GM19043 (cell line): ENCODE data around the gene IL1R1.

Experiments
- ATAC-seq: cut with Tn5 transposase; IDR thresholded peaks from one replicate; pipeline ENCODE4 v1.9.1; 2021; ENCODE audit warnings: low read depth; ENCODE audit not compliant: unreplicated experiment

Gene IL1R1

DNA sequence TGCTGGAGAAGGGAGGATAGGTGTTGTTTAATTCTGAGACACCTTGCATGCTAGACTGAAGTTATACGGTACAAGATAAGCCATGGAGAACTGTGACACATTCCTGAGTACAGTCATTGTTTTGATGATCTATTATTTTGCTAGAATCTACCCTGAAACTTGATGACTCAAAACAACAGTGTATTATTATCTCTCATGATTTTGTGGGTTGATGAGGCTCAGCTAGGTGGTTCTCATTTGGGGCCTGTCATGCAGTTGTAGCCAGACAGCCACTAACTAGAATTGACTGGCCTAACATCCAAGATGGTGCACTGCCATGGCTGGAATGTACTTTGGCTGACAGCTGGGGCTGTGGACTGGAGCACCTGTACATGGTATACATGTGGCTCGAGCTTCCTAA, 5.4 kb upstream of the IL1R1 start:
- no peak for ATAC-seq

GRCh38 chr2:102138331-102138730, 4.2 kb upstream of the IL1R1 start:
- ATAC-seq, result no peak

- ATAC-seq, result no peak
These were observed 2.7 kb upstream of the IL1R1 start for GRCh38 chr2:102139851-102140250.

GRCh38 chr2:102140377-102140776, 2.2 kb upstream of the IL1R1 start:
- no peak for ATAC-seq

- ATAC-seq, result no peak
These were observed 1.3 kb upstream of the IL1R1 start for GRCh38 chr2:102141011-102141943.

DNA sequence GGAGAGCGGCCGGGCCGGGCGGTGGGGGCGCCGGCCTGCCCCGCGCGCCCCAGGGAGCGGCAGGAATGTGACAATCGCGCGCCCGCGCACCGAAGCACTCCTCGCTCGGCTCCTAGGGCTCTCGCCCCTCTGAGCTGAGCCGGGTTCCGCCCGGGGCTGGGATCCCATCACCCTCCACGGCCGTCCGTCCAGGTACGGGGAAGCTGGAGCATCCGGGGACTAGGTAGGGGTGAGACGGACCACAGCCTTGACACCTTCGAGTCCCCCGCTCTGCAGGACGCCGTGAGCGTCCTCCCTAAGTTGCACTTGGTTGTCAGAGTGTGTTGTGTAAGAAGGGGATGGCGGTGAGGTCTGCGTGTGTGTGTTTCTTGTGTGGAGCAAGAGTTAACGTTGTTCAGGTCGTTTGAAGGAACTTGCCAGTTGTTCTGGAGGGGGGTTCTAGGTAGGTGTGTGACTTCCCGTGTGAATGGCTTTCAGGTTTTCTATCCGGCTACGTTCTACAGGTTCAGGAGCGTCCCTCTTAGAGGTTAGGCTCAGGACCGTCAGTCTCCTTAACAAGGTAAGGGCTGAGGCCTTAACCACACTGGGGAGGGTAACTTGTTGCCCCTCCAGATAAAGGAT, 393 bp downstream of the IL1R1 start:
- no peak for ATAC-seq

- ATAC-seq, result no peak
These were observed 972 bp downstream of the IL1R1 start for GRCh38 chr2:102143450-102143985.

GRCh38 chr2:102144128-102144527, 1.6 kb downstream of the IL1R1 start:
- ATAC-seq, result no peak

DNA sequence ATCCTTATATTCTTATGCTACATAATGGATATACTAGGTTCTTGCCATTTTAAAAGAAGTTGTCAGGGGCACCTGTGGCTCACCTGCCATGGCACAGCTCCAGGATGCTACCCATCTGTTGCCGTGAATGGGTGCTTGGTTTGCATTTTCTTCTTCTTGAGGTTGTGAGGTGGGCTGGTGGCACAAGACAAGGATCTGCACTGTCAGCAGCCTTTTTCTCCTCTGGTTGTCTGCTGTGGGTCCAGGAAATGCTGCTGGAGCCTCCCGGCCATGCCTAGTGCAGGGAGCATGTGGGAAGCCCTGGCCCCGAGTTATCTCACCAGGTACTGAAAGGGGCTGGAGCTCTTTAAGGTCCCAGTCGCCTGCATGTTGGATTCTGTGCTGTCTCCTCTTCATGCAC, 2.6 kb downstream of the IL1R1 start:
- no peak for ATAC-seq

GRCh38 chr2:102145934-102146333, 3.4 kb downstream of the IL1R1 start:
- no peak for ATAC-seq

- no peak for ATAC-seq
These were observed 5.4 kb downstream of the IL1R1 start for GRCh38 chr2:102147935-102148334.

DNA sequence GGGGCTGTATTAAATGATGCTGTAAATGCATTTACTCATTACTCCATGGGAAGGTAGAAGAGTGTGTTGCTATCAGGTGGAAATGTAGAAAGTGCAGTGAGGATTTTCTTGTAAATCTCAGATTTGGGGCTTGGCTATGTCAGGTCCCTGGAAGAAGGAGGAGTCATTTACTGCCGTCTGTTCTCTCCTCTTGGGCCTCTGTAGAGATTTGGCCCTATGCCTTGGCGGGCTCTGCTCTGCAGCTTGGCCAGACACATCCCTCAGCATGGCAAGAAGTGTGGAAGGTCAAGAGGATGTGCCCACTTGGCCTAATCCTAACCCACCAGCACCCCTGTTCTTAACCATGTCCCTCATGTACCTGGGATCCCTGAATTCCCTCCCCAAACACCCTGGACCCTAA, 6.7 kb downstream of the IL1R1 start:
- ATAC-seq, result no peak

GRCh38 chr2:102149644-102150455, 7.3 kb downstream of the IL1R1 start:
- no peak for ATAC-seq

- ATAC-seq, result no peak
These were observed 11.8 kb downstream of the IL1R1 start for GRCh38 chr2:102154364-102154763.

GRCh38 chr2:102154946-102155702, 12.6 kb downstream of the IL1R1 start:
- ATAC-seq, result no peak

DNA sequence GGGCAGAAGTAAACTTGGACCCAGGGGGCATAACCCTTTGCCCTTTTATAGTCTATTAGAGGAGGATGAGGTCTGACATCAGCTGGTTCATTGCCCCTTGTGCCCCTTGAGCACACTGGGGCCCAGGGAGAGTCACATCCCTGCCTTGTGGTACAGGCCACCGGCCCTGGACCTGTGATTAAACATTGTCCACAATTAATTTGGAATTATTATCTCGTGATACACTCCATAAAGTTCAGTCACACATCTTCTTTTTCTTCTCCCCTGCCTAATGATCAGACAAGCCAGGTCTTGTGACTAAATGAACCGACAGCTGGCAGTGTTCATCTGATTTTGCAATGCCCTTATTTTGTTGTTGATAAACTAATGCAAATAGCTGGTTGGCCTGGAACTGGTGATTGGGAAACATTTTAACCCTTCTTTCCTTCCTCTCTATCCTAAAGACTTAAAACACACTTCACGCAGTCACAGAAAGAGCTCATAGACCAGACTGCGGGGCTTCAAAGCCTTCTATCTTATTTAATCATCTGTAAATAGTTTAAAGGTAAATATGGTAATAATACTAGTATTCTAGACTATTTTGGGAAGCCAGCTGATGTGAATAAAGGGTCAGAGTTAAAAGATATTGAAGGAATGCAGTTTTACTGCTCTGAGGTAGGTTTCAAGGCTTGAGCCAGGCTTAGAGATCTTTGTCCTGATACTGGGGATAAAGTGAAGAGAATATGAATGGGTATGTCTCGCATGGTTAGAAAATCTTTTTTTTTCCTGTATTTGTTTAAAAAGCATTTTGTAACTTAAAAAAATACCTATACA, 13.4 kb downstream of the IL1R1 start:
- ATAC-seq, result no peak

GRCh38 chr2:102158011-102158755, 15.6 kb downstream of the IL1R1 start:
- ATAC-seq, result no peak

- no peak for ATAC-seq
These were observed 16.7 kb downstream of the IL1R1 start for GRCh38 chr2:102159295-102159694.
